Hepatocyte (in vitro differentiated cells): ENCODE results near the gene HCN1.

ENCODE experiments used
- EZH2 ChIP-seq: fragments of 200-600 bp; sonication (generic); IDR thresholded peaks from 2 replicates; pipeline ENCODE4 v1.6.1; 2016; ENCODE audit warnings: antibody characterized with exemption, mild to moderate bottlenecking, borderline replicate concordance
- EZH2phosphoT487 ChIP-seq: fragments of 200-600 bp; sonication (generic); IDR thresholded peaks from one replicate; pipeline ENCODE4 v1.6.1; 2018; ENCODE audit warnings: antibody characterized with exemption, mild to moderate bottlenecking, low read depth, moderate library complexity; ENCODE audit not compliant: unreplicated experiment, severe bottlenecking
- TF ChIP-seq, protein P1 (sequence below): fragments of 200-600 bp; sonication (generic); IDR thresholded peaks from 2 replicates; pipeline ENCODE4 v1.5.1; 2016; ENCODE audit warnings: antibody characterized with exemption, mild to moderate bottlenecking; ENCODE audit not compliant: poor library complexity

DNA sequence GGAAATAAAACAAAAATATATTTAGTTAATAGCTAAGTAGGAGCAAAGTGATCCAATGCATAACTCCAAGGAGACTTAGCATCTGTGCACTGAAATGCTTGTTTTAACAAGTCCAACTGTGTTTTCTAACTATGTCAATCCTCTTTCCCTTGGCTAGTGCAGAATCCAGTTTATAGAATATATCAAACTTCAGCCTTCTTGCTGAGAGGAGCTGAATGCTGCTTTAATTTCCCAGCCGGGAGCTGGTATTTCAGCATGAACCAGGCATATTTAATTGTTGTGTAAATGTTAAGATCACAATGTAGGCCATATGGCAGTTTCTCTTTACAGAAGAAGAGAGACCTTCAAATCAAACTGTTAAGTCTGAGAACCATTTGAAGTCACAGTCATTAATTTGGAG is 411.7 kb downstream of the HCN1 start:
- TF ChIP-seq, protein P1, sequence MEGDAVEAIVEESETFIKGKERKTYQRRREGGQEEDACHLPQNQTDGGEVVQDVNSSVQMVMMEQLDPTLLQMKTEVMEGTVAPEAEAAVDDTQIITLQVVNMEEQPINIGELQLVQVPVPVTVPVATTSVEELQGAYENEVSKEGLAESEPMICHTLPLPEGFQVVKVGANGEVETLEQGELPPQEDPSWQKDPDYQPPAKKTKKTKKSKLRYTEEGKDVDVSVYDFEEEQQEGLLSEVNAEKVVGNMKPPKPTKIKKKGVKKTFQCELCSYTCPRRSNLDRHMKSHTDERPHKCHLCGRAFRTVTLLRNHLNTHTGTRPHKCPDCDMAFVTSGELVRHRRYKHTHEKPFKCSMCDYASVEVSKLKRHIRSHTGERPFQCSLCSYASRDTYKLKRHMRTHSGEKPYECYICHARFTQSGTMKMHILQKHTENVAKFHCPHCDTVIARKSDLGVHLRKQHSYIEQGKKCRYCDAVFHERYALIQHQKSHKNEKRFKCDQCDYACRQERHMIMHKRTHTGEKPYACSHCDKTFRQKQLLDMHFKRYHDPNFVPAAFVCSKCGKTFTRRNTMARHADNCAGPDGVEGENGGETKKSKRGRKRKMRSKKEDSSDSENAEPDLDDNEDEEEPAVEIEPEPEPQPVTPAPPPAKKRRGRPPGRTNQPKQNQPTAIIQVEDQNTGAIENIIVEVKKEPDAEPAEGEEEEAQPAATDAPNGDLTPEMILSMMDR, result no peak
- TF ChIP-seq EZH2, result no peak
- TF ChIP-seq EZH2phosphoT487, result no peak
